GM19397 (cell line): ENCODE results near the gene ADAMTS17.

Experiments used
- ATAC-seq: cut with Tn5 transposase; IDR thresholded peaks from one replicate; pipeline ENCODE4 v1.9.1; 2021; ENCODE audit warnings: mild to moderate bottlenecking, moderate library complexity; ENCODE audit not compliant: unreplicated experiment

ADAMTS17 gene

DNA sequence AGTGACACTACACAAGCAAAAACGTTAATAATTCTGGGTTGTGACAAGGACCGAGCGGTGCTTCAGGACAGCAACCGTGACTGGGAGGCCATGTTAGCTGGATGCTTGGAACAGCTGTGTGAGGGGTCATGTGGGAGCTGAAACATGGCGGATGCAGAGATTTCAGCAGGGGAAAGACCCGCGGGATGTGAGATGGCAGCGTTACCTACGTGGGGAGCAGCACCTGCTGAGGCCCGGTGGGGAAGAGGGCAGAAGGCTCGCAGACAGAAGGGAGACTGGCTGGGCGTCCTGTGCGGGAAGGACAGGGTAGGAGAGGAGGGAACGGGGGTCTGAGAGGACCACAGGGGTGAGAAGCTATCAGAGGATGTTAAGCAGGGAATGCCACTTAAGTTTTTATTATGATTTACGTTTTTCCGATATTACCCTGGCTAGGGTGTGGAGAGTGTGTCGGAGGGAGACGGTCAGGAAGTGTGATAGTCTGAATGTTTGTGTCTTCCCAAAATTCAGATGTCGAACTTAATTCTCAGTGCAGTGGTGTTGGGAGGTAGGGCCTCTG lies 379.7 kb downstream of the ADAMTS17 start:
- ATAC-seq: no peak

DNA sequence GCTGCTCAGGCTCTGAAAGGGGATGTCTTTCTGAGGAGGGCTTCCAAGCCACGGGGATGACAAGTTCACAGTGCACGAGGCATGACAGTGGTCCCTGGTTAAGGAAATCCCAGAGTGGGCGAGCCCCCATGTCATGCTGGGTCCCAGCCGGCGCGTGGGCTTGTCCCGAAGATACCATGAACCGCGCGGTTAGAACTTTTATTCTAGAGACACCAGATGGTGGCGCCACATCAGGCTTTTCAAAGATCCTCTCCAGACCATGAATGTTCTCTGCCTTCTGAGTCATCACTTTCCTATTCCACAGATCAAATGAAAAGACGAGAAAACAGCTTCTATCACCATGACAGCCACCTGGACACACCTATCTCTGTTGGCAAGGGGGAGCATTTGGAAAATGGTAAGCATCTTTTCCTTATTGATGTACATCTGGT lies 380.7 kb downstream of the ADAMTS17 start:
- no peak for ATAC-seq

DNA sequence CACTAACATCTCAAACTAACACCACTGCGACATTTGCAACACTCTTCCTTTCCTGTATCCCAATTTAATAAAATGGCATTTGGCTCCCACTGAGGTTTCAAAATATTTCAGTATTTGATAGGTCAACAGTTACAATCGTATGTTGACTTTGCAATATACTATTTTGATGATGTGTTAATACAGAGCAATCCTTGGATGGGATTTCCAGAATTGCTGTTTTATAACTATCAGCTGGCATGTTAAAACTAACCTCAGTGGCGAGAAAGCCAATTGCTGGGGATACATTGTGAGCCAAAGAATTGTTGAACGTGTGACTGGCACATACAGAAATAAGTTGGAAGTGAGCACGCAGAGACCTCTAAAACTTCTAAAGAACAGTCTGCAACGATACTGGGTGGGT lies 382.4 kb downstream of the ADAMTS17 start:
- no peak for ATAC-seq

DNA sequence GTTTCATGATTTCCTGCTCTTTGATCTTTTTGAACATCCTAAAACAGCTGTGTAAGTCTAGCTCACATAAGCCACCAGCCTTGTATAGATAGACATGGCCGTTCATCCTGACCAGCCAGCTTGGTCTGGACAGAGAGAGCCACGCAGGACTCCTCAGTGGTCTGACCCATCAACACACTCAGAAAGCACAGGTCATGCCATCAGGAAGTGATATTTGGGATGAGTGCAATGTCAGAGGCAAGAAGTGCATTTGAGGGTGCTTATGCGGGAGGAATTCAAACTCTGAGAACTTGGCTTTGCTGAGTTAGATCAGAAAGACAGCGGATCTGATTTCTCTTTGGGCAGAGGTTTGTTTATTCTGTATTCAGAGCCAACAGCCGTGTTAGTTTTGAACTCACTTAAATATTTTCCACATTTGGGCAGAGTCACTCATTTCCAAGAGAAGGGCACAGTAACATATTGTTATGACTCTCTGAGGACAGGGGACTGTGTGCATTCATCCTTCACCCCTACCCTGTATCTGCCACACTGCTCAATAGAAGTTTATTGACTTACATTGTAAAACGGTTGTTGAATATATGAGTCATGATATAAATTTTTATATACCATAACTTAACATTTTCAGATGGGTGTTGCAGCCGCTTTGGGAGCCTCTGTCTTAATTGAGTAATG lies 383.2 kb downstream of the ADAMTS17 start:
- ATAC-seq: no peak

DNA sequence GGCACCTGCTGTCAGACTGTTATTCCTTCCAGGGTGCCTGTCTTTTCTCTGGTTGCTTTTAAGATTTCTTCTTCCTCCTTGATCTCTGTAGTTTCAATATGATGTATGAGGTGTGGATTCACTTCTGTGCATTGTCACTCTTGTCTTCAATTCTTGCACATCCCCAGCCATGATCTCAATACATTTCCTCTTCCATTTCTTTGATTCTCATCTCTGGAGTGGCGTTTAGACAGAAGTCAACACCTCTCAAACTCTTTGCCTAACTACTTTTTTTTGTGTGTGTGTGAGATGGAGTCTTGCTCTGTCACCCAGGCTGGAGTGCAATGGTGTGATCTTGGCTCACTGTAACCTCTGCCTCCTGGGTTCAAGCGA lies 384.1 kb downstream of the ADAMTS17 start:
- ATAC-seq: no peak

DNA sequence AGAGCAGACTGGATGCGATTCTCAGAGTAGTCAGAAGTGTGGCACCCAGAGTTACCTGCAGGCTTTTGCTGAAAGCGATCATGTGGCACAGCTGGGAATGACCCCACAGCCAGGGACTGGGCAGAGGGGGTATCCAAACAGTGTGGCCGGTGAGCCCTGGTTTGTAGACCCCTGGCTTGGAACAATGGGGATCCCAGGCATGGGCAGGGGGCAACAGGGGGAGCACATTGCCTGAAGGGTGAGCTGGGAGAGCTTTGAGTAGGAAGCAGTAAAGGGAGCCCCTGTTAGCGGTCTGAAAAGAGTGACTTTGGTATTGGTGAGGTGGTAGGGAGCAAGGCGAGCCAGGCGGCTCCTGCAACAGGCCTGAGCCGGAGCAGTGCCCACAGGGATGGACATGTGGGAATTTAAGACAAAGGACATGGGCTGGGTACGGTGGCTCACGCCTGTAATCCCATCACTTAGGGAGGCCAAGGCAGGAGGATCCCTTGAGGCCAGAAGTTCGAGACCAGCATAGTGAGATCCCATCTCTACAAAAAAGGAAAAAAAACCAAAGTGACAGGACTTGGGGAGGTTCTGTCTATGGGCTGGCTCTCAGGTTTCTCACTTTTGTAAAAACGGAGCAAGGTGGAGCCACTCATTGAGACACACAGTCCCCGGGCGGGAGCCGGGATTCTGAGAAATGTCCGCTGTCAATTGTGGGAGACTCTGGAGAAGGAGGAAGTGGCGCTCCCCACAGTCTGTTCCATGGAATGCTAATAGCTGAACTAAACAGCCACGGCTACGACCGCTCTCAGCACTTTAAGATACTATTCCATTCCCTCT lies 384.7 kb downstream of the ADAMTS17 start:
- ATAC-seq: no peak

DNA sequence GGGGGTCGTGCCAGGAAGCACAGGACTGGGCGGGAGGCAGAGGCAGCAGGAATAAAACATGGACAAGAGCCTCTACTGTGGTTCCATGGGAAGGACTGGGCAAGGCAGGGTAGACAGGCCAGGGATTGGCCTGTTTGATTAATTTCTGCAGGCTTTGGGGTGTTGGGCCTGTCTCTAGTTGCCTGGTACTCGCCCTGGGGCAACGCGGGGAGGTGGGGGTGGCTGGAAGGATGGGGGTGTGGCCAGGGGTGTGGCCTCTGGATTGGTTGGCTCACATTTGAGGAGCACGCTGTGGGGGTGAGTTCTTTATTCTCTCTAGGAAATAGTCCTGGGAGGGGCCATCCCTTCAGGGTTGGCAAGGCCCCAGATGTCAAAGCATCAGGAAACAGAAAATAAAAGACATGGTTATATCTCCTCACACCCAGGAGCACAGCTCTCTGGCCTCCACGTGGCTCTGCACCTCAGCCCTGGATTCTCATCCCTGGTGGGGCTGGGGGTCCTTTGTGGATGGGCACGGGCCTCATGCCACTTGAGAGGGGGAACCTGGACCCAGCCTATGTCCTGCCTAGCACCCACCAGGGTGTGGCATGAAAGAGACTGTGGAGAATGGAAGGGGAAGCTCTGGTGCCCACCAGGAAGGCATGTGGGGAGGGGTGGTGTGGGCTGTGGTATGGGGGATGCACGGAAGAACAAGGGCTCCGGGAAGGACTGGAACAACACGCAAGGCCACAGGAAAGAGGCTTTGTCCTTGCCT lies 385.6 kb downstream of the ADAMTS17 start:
- ATAC-seq: no peak

DNA sequence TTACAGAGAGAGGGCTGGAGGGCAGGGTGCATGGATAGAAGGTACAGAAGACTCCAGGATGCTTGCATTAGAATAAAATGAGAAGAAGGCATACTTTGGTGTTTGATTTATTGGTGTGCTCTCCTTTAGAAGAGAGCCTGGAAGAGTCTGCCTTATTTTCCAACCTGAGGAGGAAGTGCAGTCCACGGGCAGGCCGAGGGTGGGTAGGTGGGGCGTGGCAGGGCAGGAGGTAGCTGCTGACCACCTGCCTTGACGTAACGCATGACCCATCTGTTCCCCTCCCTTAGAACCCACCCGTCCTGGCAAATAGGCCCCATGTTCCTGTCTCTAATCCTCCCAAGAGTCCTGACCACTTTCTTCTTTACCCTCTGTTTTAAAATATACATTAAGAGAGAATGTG lies 386.2 kb downstream of the ADAMTS17 start:
- no peak for ATAC-seq

DNA sequence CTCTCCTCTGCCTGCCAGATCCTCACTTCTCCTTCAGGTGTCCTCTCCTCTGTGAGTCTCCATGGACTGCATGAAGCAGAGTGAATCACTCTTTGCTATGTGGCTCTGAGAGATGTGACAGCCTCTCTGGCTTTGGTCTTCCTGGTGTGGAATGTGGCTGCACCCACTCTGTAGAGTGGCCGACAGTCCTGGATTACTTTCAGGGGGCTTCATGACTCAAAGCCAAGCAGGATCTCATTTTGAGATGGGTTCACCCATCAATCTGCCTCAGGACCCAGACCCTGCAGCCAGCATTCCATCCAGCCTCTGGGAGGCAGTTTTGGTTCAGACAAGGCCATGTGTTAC lies 386.6 kb downstream of the ADAMTS17 start:
- ATAC-seq: no peak

DNA sequence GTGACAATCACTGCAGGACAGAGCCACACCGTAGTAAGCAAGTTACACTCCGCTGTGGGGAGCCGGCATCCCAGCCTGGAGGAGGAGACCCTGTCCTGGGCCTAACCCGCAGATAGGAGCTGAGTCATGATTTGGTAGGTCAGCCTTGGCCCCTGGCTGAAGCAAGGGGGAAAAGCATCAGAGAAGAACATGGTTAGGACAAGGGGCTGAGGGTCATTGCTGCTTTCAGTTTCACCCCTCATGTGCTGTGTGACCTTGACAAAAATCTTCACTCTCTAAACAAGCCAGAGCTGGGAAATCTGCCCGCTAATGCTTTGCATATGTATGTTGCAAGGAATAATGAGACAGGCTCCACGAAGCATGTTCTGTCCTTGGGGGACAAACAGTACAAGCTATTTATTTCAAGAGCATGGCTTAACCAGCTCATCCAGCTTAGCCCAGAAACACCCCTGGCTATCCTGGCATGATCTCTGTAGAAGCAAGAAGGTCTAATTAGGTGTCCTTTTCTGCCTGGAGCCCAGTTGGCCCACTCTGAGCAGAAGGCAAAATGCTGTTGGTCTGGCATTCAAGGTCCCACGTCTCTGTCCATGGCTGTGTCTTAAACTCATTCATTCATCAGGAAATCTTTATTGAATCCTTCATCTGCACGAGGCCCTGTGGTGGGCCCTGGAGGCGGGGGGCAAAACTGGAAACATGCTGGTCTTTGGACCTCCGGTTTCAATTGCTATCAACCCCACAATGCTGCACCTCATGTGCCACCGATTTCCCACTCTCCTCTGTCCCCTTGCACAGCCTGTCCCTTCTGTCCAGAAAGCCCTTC lies 387.2 kb downstream of the ADAMTS17 start:
- ATAC-seq: no peak

DNA sequence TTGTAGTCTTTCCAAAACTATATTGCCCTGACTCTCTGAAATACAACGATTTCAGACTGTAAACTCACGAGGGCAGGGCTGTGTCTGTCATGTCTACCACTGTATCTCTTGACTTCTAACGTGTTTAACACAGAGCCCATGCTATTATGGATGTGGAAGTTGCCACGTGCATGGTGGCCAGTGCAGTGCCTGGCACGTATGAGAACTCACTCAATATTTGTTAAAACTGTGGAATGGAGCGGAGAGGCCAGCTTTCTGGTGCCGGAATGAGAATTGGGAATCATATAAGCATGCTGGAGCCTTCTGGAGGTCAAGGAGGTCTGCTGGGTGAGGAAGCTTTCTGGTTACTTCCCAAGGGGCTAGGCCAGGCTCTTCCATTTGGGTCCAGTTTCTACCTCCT lies 387.9 kb downstream of the ADAMTS17 start:
- no peak for ATAC-seq

DNA sequence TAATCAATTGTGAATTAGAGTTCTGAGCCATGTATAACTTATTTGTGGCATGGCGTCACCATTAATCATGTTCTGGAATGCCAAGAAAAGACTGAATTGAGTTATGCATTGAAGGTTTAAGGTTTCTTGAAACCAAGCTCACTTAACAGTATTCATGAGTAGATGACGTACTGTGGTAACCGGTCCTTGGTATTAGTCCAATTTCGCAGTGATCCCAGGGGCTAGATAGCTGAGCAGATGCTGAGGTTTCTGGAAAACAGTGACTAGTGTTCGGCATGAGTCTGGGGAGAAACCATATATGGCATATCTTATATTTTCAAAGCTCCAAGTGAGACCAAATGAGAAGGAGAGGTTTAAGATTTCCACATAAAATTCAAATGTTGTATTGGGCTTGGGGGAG lies 390.3 kb downstream of the ADAMTS17 start:
- no peak for ATAC-seq

DNA sequence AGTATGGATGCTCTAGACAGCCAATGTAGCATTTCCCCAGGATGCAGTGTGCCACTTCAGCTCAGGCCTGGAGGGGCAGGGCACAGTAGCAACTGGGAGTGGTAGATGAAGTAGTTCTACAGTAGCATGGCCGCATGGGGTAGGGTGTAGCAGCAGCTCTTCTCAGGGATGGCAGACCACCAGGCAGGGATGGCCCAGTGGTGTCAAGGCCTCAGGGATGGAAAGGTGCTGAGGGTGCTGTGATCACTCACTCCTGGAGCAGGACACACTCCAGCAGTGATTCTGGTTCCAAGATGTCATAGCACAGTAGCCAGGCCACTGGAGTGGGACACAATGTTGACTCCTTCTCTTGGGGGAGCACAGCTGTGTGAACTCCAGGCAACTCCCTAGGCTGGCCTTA lies 397.6 kb downstream of the ADAMTS17 start:
- no peak for ATAC-seq

DNA sequence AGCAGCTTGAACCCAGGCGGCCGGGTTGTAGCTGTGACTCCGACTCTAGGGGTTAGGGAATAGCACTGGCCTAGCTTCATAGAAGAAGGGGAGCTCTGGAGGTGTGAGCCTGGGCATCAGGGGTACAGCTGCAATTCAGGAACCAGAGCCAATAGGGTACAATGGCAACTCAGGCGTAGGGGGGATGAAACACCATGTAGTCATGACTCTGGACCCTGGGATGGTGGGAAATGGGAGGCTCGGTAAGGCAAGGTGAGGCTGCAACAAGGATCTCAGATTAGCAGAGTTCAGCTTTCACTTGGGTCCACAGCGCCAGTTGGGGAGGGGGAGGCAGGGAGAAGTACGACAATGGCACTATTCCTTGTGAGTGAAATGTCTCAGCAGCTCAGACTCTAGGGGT lies 398.3 kb downstream of the ADAMTS17 start:
- no peak for ATAC-seq

DNA sequence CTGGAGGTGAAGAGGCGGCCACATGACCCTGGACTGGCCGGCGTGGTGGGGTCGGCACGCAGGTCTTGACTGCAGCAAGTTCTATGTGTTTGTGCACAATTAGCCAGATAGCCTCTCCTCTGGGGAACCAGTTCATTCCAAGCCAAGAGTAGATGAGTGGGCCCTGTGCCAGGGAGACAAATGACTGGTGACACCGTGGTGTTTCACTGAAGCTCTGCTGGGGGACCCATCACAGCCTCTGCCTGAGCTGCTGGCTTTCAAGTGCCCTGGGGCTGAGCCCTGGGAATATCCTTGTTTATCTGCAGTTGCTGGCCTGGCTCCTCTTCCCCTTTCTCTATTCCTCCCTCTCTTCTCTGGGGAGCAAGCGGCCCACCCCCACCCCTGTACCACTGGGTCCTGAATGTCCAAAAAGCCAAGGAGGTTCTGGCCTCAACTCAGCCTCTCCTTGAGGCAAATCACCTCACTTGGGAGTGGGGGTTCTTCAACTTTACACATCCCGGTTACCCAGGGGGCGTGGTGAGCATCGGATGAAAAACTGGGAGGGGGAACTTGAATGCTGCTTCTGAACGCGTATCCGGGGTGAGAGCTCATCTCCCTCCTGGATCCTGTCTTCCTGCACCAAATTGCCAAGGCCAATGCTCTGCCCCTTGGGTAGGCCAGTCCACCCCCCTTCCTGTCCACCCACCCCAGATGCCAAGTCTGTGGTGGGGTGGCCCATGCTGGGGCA lies 408.9 kb downstream of the ADAMTS17 start:
- ATAC-seq: no peak

DNA sequence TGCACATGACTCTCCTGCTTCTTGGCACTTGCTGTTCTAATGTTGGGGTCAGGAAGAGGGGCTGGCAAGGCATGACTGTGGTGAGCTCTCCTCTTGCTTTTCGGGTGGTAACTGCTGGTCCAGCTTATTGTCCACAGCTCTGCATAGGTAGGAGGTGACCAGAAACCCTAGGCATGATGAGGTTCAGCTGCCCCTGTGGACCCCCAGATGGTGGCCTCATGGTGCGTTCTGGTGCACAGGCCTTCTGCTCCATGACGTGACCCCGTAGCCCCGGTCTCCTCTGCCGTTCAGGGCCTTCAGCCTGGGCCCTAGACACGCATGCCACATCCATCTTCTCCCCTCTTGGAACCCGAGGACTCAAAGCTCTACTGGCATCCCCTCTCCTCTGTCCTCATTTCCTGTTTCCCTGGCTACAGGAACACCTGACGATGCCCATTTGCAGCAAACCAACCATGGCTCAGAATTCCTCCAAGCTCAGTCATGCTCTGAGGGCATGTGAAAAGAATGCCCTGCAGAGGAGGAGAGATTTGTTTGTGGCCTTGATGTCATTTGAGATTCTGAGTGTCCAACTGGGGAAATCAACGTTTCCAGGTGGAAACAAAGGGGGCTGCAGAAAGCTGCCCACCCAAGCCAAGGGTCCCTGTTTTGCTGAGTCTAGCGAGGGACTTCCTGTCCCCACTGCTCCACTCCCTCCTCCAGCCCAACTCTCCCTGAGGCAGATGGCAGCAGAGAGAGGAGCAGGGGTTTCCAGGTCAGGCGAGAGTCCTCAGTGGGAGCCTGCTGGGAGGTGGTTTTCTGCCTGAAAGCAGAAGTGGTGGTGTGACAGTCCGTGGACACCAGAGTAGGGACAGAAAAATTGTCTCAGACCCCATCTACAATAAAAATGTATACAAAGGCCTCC lies 409.8 kb downstream of the ADAMTS17 start:
- ATAC-seq: no peak

DNA sequence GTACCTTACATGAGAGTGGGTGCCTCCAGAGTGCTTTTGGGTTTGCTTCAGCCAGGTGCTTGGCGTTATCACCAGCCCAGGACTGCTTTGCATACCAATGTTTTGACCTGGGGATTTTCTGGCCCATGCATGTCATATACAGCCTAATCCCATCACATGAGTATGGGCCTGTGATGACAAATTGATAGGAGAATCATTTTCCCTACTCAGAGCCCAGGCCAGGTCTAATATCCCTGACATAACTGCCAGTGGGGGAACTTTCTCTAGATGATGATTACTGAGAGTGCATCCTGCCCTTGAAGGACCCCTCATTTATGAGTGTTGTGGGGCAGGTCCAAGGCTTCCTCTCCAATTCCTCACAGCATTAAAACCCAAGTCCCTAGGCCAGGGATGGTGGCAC lies 411.1 kb downstream of the ADAMTS17 start:
- ATAC-seq: no peak

DNA sequence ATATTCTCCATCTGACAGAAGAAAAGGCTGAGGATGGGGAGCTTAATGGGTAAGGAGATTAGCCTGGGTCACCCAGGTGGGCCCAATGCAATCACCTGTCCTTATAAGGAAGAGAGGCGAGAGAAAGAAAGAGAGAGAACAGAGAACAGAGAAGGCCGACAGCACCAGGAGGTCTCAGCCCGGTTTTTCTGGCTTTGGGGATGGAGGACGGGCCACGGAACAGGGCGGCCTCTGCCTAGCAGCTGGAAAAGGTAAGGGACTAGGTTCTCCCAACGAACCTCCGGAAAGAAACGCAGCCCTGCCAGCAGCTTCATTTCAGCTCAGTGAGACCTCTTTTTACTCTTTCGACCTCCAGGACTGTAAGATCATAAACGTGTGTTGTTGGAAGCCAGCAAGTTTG lies 412.5 kb downstream of the ADAMTS17 start:
- no peak for ATAC-seq

DNA sequence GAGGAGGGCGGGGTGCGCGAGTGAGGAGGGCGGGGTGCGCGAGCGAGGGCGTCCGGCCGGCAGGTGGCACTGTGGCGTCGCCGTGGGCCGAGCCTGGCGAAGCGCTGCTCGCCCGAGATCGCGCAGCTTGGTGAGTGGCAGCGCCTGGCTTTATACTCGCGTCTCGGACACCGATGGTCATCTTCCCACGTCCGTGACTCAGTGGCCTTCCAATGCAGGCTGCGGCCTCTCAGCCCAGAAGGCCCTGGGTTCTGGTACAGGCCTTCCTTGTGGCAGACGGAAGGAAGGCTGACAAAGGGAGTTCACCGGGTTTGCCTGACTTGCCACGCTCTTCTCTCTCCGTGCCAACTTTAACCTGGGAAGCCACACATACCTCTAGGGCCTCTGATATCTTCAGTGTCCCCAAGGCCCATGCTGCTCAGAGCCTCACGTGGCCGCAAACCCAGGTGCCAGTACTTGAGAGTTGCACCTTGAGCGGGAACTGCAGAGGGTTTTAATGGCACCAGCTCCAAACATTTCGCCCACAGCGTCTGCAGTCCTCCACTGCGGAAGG lies 413.3 kb downstream of the ADAMTS17 start:
- peak; percentile 96 for ATAC-seq
